GM19240 (cell line): ENCODE results near the gene ZNF580.
A peak's percentile ranks its signal among the peaks of the same experiment; 100 is the strongest.

Source experiments
- DNase-seq: peaks from one replicate; pipeline ENCODE4 v3.0.0; 2011; ENCODE audit warnings: low spot score; ENCODE audit not compliant: insufficient read length

The ZNF580 gene

GRCh38 chr19:55676889-55677505 lies 36.2 kb downstream of the ZNF580 start:
- DNase-seq = no peak

- no peak for DNase-seq
These were observed 36.8 kb downstream of the ZNF580 start for GRCh38 chr19:55677572-55678028.

- DNase-seq = peak; percentile 84
These were observed 37.4 kb downstream of the ZNF580 start for GRCh38 chr19:55678121-55678671.

GRCh38 chr19:55679343-55680257 lies 38.8 kb downstream of the ZNF580 start:
- no peak for DNase-seq

GRCh38 chr19:55680339-55681130 lies 39.7 kb downstream of the ZNF580 start:
- no peak for DNase-seq

GRCh38 chr19:55681131-55682092 lies 40.6 kb downstream of the ZNF580 start:
- DNase-seq = no peak

- DNase-seq = no peak
These were observed 42.9 kb downstream of the ZNF580 start for GRCh38 chr19:55683449-55684261.

- DNase-seq = no peak
These were observed 44.3 kb downstream of the ZNF580 start for GRCh38 chr19:55684946-55685681.

GRCh38 chr19:55685776-55686175 lies 45.0 kb downstream of the ZNF580 start:
- DNase-seq = no peak

- DNase-seq = no peak
These were observed 45.7 kb downstream of the ZNF580 start for GRCh38 chr19:55686311-55687050.

- no peak for DNase-seq
These were observed 46.7 kb downstream of the ZNF580 start for GRCh38 chr19:55687281-55688201.

- DNase-seq = no peak
These were observed 47.8 kb downstream of the ZNF580 start for GRCh38 chr19:55688422-55689218.

GRCh38 chr19:55689411-55690108 lies 48.8 kb downstream of the ZNF580 start:
- no peak for DNase-seq

GRCh38 chr19:55690109-55690768 lies 49.4 kb downstream of the ZNF580 start:
- DNase-seq = no peak
